GM10847 (cell line): Measurements from ENCODE around the gene RBP3.

ENCODE experiments used
- POLR2A ChIP-seq: IDR thresholded peaks from 2 replicates; pipeline ENCODE4 v1.6.1; 2011; ENCODE audit not compliant: insufficient read length; ENCODE audit errors: extremely low read depth

Gene RBP3

DNA sequence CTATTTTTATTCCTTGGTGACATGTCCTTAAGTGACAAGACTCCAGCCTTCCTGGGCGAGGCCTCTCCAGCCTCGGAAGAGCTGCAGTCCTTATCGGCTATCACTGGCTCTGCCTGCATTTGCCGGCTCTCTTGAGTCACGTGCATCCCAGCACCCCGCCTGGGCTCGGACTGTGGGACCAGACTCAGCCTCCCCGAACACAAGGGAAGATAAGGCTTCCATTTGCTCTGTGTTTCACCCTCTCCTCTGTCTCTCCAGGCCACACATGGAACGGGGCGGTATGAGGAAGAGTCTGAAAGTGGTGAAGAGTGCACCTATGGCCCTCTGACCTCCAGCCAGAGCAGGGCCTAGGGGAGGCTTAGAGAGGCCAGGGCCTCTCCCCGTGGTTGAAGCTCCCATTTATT, 21.2 kb upstream of the RBP3 start:
- no peak for TF ChIP-seq POLR2A

DNA sequence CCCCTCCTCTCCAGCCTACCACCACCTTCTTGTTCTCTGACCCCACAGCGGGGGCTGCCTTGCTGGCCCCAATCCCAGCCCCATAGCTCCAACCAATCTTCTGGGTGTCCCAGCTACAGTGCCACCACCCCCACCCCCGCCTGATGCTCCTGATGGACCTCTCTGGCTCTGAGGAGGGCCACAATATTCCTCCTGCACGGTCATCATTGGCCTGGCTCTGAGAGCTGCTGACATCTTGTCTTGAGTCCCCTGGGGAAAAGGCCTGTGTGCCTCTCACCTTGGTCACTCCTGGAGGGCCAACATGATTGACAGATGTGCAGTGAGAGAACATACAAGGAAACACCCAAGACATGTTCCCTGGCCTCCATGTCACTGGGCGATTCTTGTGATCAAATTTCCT, 18.3 kb upstream of the RBP3 start:
- TF ChIP-seq POLR2A = no peak

DNA sequence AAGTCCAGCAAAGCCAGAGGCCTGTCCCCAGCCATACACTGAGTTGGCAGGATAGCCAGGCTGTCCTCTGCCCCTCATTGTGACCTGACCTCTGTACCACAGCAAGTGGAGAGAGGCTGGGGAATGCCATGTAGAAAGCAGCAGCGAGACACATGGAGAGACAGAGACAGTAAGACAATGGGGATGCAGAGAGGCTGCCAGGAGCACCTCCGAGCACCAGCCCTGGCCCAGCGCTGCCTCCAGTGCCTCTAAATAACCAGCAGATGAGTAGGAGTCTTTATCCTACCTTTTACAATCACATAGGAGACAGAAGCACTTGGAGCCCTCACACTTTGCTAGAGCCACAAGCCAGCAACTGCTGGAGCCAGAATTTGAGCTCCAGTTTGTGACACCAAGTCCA, 17.8 kb upstream of the RBP3 start:
- TF ChIP-seq POLR2A = no peak

DNA sequence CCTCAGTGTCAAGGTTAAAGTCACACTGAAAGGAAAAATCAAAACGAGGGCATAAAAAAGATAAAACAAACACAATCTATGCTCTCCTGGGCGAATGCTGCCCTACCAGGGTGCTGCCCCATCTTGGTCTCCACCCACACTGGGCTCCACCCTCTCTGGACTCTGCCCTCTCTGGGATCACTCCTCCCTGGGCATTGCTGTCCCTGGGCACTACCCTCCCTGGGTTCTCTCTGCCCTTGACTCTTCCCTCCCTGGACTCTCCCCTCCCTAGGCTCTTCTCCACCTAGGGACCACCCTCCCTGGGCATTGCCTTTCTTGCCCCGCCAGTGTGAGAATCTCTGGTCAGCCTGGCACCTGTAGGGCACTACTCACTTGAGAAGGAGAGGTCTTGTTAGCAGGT, 17.4 kb upstream of the RBP3 start:
- TF ChIP-seq POLR2A = no peak

DNA sequence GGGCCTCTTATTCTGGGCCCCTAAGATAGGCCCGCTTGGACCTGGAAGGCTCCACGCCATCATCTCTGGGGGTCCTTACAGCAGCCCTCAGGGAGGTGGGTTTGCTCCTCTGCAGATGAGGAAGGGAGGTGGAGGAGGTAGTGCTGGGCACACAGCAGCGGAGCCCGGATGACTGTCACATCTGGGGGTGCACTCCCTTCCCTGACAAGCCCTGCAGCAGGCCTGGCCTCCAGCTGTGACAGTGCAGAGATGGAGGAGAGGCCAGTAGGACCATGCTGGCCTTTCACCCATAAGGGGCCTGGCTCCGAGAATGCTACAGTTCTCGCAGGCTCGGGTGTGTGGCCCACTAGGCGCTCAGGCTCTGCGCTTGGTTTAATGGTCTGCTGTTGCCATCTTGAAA, 16.7 kb upstream of the RBP3 start:
- TF ChIP-seq POLR2A = no peak

DNA sequence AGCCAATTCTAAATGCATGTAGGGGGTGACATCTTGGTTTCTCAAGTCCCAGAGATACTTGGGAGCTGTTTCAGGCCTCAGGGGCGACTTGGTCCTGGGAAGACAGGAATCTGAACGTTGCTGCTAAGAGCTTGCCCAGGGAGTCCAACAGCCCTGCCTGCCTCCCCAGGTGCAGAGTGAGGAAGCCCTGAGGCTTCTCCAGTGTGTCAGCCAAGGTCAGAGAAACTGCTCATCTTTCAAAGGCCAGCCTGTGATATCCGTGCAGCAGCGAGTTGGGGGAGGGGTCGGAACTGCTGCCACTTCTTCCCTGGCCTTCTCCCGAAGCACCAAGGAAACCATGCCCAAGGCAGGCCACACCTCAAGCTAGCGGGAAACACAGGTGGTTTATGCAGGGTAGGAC, 16.2 kb upstream of the RBP3 start:
- TF ChIP-seq POLR2A = no peak

DNA sequence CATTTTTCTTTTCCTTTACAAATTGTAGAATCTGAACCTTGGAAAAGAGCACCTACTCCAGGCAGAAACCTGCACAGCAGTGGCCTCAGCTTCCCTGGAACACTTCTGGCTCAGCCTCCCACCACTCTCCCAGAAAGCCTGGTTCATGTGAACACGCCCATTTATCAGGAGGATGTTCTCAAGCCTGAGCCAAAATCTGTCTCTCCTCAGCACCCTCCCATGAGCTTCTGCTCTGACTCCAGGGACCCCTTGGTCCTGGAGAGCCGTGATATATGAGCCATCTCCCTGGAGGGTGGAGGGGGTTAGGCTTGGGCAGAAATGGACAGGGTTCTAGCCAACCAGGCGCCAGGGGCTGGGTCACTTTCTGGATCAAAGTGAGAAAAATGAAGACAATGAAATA, 15.8 kb upstream of the RBP3 start:
- TF ChIP-seq POLR2A = no peak

DNA sequence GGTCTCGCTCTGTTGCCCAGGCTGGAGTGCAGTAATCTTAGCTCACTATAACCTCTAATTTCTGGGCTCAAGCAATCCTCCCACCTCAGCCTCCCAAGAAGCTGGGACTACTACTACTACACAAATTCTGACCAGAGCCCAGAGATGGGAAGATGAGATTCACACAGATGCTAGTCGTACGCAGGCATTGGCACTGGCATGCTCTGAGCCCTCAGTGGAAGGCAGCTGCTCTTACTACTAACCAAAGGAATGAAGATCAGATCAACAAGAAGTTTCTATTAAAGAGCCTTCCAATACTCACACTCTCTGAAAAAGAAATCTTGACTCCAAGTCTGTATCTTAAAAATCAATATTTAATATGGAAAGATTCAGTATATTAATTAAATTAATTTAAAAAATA, 15.2 kb upstream of the RBP3 start:
- no peak for TF ChIP-seq POLR2A

DNA sequence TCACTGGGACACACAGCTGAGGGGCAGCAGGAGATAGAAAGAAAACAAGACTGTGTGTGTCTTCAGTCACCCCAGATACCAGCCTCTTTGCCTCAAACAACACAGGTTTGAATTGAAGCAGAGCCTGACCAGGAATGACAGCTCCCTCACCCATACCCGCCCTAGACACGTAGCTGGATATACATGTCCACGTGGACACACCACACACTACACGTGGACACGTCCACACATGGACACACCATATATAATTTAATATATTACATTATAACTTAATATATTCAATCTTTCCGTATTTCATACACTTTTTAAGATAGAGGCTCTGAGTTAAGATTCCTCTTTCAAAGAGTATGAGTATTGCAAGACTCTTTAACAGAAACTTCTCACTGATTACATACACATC, 14.6 kb upstream of the RBP3 start:
- no peak for TF ChIP-seq POLR2A

DNA sequence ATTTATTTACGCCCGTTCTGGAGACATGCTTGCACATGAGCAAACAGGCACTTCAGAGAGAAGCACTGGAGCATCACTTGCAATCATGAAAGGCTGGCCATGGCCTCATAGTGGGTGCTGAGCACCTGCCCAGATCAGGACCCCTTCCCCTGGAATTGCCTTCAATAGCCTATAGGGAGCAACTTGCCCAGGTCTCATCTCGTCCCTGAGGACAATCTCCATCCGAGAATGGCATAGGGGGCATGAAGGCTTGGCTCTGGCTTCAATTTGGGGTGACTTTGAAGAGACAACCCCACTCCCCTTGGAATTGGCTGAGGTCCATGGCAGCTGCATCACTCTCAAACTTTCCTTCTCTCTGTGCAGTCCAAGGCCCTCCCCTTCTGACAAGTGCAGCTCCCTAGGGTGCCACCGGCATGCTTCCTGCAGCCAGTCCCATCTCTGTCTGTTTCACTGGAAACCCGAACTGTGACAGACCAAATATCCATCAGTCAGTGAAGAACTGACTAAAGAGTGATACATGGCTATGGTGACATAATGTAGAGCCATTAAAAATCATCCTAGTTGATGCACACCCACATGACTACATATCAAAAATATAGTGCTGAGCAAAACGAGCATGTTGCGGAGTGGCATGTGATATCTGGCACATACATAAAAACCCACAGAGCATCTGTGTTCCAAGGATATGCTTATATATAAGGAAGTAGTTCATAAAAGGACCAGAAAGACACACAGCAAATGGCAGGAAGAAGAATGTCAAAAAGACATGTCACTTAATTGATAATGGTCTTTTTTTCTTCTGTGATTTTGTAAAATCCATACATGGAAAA, 13.5 kb upstream of the RBP3 start:
- no peak for TF ChIP-seq POLR2A

DNA sequence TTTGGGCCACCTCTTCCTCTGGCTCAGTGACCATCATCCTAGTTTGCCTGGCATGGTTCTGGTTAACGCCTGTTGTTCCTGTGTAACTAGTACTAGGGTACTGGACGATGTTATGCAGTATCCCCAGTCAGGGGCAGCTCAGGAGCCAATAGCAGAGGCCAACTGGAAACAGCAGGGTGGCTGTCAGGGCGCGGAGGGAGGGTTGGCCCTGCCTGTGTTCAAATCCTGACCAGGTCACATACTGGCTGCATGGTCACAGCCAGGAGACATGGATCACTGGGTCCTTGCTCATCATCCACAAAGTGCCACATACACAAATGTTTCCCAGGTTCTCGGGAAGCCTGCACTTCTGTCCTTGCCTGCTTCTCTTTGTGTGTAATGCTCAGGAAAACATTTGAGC, 12.3 kb upstream of the RBP3 start:
- no peak for TF ChIP-seq POLR2A

DNA sequence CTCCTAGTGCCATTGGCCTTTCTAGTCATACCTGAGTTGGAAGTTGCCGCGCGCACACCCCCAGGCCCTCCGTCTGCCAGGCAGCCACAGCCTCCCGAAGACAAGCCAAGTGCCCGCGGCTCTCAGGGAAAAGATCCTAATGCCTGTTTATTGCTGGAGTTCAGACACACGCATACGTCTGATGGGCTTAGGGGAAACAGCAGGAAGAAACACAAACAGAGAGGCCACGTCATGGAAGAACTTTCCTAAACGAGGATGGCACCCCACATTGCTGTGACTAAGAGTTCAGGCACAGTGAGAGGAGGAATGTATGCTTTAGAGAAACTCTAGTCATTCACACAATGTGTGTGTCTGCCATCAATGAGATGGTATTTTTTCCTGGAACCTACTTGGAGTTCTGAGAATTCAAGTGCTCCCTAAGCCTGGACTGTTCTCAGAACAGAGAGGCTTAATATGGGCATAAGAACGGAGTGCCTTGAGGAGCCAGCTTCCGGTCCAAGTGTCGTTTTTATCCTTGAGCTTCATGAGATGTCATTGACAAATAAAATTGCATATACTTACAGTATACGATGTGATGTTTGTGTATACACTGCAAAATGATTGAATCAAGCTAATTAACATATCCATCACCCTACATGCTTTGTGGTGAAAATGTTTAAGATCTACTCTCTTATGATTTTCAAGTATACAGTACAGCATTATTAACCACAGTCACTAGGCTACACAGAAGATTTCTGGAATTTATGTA, 11.6 kb upstream of the RBP3 start:
- TF ChIP-seq POLR2A = no peak

DNA sequence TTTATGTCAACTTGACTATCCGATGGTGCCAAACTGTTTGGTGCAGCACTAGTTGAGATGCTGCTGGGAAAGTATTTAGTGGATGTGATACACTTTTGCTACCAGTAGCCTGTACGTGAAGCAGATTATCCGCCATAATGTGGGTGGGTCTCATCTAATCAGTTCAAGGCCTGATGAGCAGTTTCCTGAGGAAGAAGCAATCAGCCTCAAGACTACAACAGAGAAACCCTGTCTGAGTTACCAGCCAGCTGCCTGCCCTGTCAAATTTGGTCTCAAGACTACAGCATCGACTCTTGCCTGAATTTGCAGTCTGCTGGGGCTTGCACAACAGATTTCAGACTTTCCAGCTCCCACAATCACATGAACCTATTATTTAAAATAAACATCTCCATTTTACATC, 10.9 kb upstream of the RBP3 start:
- TF ChIP-seq POLR2A = no peak

DNA sequence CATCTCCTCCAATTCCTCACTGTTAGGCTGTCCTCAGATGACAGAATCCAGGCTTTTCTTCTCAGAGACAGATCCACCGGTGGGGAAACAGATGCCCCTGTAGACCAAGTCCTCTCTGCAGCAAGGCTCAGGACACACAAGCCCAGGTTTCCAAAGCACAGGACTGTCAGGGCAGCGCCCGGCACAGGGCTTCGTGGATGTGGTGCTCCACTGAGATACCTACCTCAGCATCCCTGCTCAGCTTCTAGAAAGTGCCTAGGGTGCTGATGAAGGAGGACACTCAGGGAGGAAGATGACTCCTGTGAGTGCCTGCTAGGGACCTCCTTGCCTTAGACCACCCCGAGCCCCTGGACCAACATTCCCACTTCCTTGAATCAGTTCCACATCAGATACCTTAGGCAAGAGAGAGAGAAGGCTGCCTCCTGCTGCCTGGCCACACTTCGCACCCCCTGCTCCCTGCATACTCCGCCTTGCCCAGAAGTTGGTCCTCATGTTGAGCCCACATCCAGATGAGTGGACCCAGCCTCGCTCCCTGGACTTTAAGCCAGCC, 8.9 kb upstream of the RBP3 start:
- TF ChIP-seq POLR2A = no peak

DNA sequence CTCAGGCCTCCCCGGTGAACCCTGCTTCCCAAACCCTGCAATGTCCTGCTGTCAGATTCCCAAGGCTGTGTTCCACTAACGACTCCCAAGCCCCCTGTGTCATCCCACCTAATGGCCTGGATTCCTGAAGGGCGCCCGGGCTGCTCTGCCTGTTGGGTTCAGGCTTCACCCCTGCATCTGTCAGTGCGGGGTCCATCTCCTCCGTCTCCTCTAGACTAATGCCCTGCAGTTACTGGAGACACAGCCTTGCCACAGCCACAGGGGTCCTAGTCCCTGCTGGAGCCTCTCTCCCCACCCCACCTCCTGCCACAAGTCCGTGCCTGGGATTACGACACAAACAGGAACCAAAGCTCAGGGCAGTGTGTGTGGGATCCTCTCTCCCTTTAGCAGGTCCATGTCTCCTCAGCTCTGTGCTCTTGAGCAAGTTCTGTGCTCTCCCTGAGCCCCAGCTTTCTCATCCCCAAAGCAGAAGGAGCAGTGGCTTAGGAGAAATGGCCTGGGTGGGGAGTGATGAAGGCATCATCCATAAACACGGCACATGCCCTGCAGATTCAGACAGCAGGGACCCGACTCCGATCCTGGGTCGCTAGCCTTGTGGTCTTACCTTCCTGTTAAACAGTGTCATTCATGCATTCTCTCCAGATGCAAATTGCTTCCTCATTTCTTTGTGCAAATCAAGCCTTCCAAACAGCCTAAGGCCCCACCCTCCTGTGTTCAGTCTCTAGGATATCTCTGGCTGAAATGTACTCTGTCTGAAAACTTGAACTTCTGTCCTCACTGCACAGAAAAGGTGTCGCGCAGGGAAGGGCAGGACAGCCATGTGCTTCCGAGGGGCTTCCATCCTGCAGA, 8.2 kb upstream of the RBP3 start:
- TF ChIP-seq POLR2A = no peak
